Measurements from ENCODE around the gene RNF31.

- TF ChIP-seq CTCF (IDR thresholded peaks at IDR 0.05), result no peak
- no peak for TF ChIP-seq POLR2AphosphoS5 (IDR thresholded peaks at IDR 0.05)
Measured at GRCh38 chr14:24115422-24116127, 31.7 kb upstream of the RNF31 start.

All from sigmoid colon (tissue), 4 donors.